ENCODE results near the gene C10orf90.

DNA sequence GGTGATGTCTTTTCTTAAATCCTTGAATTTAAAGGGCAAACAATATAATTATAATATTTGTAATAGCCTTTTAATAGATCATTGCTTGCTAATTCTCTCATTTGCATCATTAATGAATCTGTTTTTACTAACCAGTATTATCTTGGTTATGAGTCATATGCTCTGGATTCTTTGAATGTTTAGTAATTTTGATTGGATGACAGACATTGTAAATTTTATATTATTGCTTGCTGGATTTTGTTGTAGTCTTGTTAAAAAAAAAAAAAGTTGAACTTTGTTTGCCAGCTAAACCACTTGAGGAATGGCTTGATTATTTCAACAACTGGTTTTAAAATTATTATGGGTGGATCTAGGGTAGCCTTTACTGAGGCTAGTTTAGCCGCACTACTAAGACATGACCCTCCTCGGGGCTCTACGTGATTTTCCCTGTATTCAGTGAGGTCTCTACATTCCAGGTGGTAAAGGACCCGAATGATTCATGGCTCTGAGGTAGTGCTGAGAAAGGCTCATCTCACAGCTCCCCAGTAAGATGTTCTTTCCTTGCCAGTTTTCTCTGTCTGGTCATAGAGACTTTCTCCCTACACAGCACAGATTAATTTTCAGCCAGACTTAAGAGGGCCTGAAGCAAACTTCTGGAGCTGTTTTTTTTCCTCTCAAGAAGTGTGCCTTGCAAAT, 8.5 kb downstream of the C10orf90 start:
- TF ChIP-seq, protein P1, sequence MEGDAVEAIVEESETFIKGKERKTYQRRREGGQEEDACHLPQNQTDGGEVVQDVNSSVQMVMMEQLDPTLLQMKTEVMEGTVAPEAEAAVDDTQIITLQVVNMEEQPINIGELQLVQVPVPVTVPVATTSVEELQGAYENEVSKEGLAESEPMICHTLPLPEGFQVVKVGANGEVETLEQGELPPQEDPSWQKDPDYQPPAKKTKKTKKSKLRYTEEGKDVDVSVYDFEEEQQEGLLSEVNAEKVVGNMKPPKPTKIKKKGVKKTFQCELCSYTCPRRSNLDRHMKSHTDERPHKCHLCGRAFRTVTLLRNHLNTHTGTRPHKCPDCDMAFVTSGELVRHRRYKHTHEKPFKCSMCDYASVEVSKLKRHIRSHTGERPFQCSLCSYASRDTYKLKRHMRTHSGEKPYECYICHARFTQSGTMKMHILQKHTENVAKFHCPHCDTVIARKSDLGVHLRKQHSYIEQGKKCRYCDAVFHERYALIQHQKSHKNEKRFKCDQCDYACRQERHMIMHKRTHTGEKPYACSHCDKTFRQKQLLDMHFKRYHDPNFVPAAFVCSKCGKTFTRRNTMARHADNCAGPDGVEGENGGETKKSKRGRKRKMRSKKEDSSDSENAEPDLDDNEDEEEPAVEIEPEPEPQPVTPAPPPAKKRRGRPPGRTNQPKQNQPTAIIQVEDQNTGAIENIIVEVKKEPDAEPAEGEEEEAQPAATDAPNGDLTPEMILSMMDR (IDR thresholded peaks at IDR 0.05) = no peak
- TF ChIP-seq EZH2 (IDR thresholded peaks at IDR 0.05) (no peak), EZH2phosphoT487 (IDR thresholded peaks at IDR 0.05) (no peak)

All from neural progenitor cell (in vitro differentiated cells).